ENCODE data around the gene RRAGB. TPM values are rescaled to one million over a fixed set of nuclear protein-coding genes. Genes with fewer than 3 reads are reported as not detected.

RRAGB gene
- total RNA-seq, 2 experiments from 2014 or later, result 7.0 to 8.5 TPM

GRCh38 chrX:55801811-55802210 is 84.3 kb downstream of the RRAGB start:
- Mint-ChIP-seq H3K27ac (no peak overlapping the region), H3K36me3 (ENCODE audit: low read depth) (no peaks in the 10 kb centered on the region), H3K9me3 (no peaks in the 10 kb centered on the region), H3K27me3 (no peaks in the 10 kb centered on the region), H3K4me3 (no peak overlapping the region), H3K4me1 (ENCODE audit: low read depth) (no peaks in the 10 kb centered on the region)
- Histone ChIP-seq H3K4me3 (ENCODE audit: low read length) (no peak overlapping the region), H3K27me3 (ENCODE audit: control insufficient read depth in 1 of 2, insufficient read depth in 2 of 2, low read length in 2 of 2) (no peaks in the 10 kb centered on the region), H3K9me3 (ENCODE audit: control insufficient read depth in 1 of 2, insufficient read depth in 1 of 2, low read length in 2 of 2) (no peaks in the 10 kb centered on the region), H3K27ac (ENCODE audit: low read depth in 1 of 2, low read length in 2 of 2) (no peak overlapping the region), H3K36me3 (ENCODE audit: insufficient read depth, low read length) (no peaks in the 10 kb centered on the region), H3K4me1 (ENCODE audit: insufficient read depth, low read length) (no peaks in the 10 kb centered on the region)
- DNase-seq (no peak), ATAC-seq (ENCODE audit: poor library complexity) (no peak)
- ChIA-PET POLR2A (no interaction called here), CTCF (no interaction called here)
- intact Hi-C loops (cut with DNase I, micrococcal nuclease), result no loop called here
- no peak for TF ChIP-seq CTCF (IDR thresholded peaks at IDR 0.05)

Other genes starting within 250 kb of the RRAGB start
- gene USP51, start 227.9 kb upstream of the RRAGB start, total RNA-seq, result 1 to 10 TPM; 2.3 TPM
- not detected for gene FOXR2, start 94.3 kb upstream of the RRAGB start, total RNA-seq

Data from CD4-positive, alpha-beta T cell (primary cell).